ENCODE measurements around the gene TALDO1.

- TF ChIP-seq CTCF (IDR thresholded peaks at IDR 0.05) (no peak), EZH2 (IDR thresholded peaks at IDR 0.05) (no peak)
These were observed 27.8 kb upstream of the TALDO1 start for GRCh38 chr11:719214-720016.
